HepG2 (cell line): ENCODE results near the gene VTN. TPM values are rescaled to one million over a fixed set of nuclear protein-coding genes. Genes with fewer than 3 reads are reported as not detected.

Experiments used
- BORCS8-MEF2B ChIP-seq: sonication (generic); formaldehyde crosslinking; IDR thresholded peaks from 2 replicates; pipeline ENCODE4 v1.8.0; 2022; ENCODE audit warnings: mild to moderate bottlenecking, missing genetic modification reagents
- CBX5 ChIP-seq: sonication (generic); formaldehyde crosslinking; IDR thresholded peaks from 2 replicates; pipeline ENCODE4 v1.4.0; 2020; ENCODE audit warnings: missing genetic modification reagents, borderline replicate concordance
- CHD4 ChIP-seq: fragments of 200-600 bp; sonication (generic); IDR thresholded peaks from 2 replicates; pipeline ENCODE4 v1.7.0; 2017; ENCODE audit warnings: mild to moderate bottlenecking, low read length, borderline replicate concordance
- ELF3 ChIP-seq: IDR thresholded peaks from 2 replicates; pipeline ENCODE4 v1.6.1; 2016; ENCODE audit warnings: missing genetic modification reagents, missing compliant biosample characterization
- GABPB1 ChIP-seq: IDR thresholded peaks from 2 replicates; pipeline ENCODE4 v1.6.1; 2016; ENCODE audit warnings: mild to moderate bottlenecking, missing genetic modification reagents, moderate library complexity, missing compliant biosample characterization
- HIVEP1 ChIP-seq: sonication (generic); formaldehyde crosslinking; IDR thresholded peaks from 2 replicates; pipeline ENCODE4 v1.4.0; 2020; ENCODE audit warnings: mild to moderate bottlenecking, missing genetic modification reagents
- HNRNPUL1 ChIP-seq: fragments of 200-400 bp; formaldehyde crosslinking; IDR thresholded peaks from 2 replicates; pipeline ENCODE4 v1.6.1; 2017; ENCODE audit warnings: low read depth, mild to moderate bottlenecking, low read length, moderate library complexity
- KLF9 ChIP-seq: IDR thresholded peaks from 2 replicates; pipeline ENCODE4 v1.6.1; 2016; ENCODE audit warnings: low read depth
- MYC ChIP-seq: sonication (generic); formaldehyde crosslinking; IDR thresholded peaks from 2 replicates; pipeline ENCODE4 v1.9.0; 2021; ENCODE audit warnings: missing genetic modification reagents, borderline replicate concordance
- POLR2G ChIP-seq: fragments of 200-400 bp; formaldehyde crosslinking; IDR thresholded peaks from 2 replicates; pipeline ENCODE4 v1.6.1; 2018; ENCODE audit warnings: mild to moderate bottlenecking, low read depth, low read length, moderate library complexity
- RARG ChIP-seq: sonication (generic); formaldehyde crosslinking; IDR thresholded peaks from 2 replicates; pipeline ENCODE4 v1.4.0; 2020; ENCODE audit warnings: low read depth, mild to moderate bottlenecking, missing genetic modification reagents
- ZMYM2 ChIP-seq: sonication (generic); formaldehyde crosslinking; IDR thresholded peaks from 2 replicates; pipeline ENCODE4 v1.8.0; 2022; ENCODE audit warnings: mild to moderate bottlenecking, missing genetic modification reagents
- ZNF382 ChIP-seq: sonication (generic); formaldehyde crosslinking; IDR thresholded peaks from 2 replicates; pipeline ENCODE4 v1.5.0; 2020; ENCODE audit warnings: missing genetic modification reagents, mild to moderate bottlenecking, borderline replicate concordance
- ZNF484 ChIP-seq: sonication (generic); formaldehyde crosslinking; IDR thresholded peaks from 2 replicates; pipeline ENCODE4 v1.5.1; 2020; ENCODE audit warnings: mild to moderate bottlenecking, low read depth, missing genetic modification reagents, borderline replicate concordance
- ZNF562 ChIP-seq: sonication (generic); formaldehyde crosslinking; IDR thresholded peaks from 2 replicates; pipeline ENCODE4 v1.8.0; 2022; ENCODE audit warnings: missing genetic modification reagents, borderline replicate concordance
- ZNF816 ChIP-seq: sonication (generic); formaldehyde crosslinking; IDR thresholded peaks from 2 replicates; pipeline ENCODE4 v1.8.0; 2022; ENCODE audit warnings: missing genetic modification reagents, mild to moderate bottlenecking, borderline replicate concordance
- ZZZ3 ChIP-seq: sonication (generic); formaldehyde crosslinking; IDR thresholded peaks from 2 replicates; pipeline ENCODE4 v1.4.0; 2020; ENCODE audit warnings: missing genetic modification reagents, mild to moderate bottlenecking, borderline replicate concordance
- polyA plus RNA-seq, 8 experiments: library from polyadenylated mRNA; depleted of rRNA in 3 of 8; stranded (reverse) in 7 of 8; unstranded in 1 of 8; fragments of >200 nt; fragmentation: Illumina TruSeq in 4 of 8; extraction: Trizol in 4 of 8; gene quantifications; 2 replicates each; pipeline versions ENCODE4 v1.2.1 to v1.2.3, GENCODE V29; 2011 to 2016; ENCODE audit warnings: low read depth in 4 of 8, missing spikeins in 1 of 8, mixed read lengths in 1 of 8; ENCODE audit not compliant: insufficient read depth in 1 of 8
- total RNA-seq, 5 experiments: library from RNA; depleted of rRNA; stranded (reverse); fragments of >200 nt; fragmentation: Illumina TruSeq; extraction: Trizol; gene quantifications; 2 replicates each; pipeline ENCODE4 v1.2.3, GENCODE V29; 2016; ENCODE audit warnings: low read depth in 1 of 5
- TF ChIP-seq, protein P1 (sequence below): IDR thresholded peaks from 2 replicates; pipeline ENCODE4 v1.6.1; 2016; ENCODE audit warnings: low read depth, borderline replicate concordance
- TF ChIP-seq, protein P2 (sequence below): sonication (generic); formaldehyde crosslinking; IDR thresholded peaks from 2 replicates; pipeline ENCODE4 v1.9.0; 2021; ENCODE audit warnings: missing genetic modification reagents, mild to moderate bottlenecking, borderline replicate concordance
- TF ChIP-seq, protein P3 (sequence below): sonication (generic); formaldehyde crosslinking; IDR thresholded peaks from 2 replicates; pipeline ENCODE4 v1.4.0; 2020; ENCODE audit warnings: missing genetic modification reagents; ENCODE audit errors: not compliant biosample characterization
- TF ChIP-seq, protein P4 (sequence below): sonication (generic); formaldehyde crosslinking; IDR thresholded peaks from 2 replicates; pipeline ENCODE4 v1.4.0; 2020; ENCODE audit warnings: missing genetic modification reagents
- TF ChIP-seq, protein P5 (sequence below): IDR thresholded peaks from 2 replicates; pipeline ENCODE4 v1.6.1; 2016

The VTN gene
- total and polyA plus RNA-seq, 2 of the 13 experiments (the other 11 are each of a cell fraction or from before 2014, with no cell fraction given): 108 to 131 TPM

DNA sequence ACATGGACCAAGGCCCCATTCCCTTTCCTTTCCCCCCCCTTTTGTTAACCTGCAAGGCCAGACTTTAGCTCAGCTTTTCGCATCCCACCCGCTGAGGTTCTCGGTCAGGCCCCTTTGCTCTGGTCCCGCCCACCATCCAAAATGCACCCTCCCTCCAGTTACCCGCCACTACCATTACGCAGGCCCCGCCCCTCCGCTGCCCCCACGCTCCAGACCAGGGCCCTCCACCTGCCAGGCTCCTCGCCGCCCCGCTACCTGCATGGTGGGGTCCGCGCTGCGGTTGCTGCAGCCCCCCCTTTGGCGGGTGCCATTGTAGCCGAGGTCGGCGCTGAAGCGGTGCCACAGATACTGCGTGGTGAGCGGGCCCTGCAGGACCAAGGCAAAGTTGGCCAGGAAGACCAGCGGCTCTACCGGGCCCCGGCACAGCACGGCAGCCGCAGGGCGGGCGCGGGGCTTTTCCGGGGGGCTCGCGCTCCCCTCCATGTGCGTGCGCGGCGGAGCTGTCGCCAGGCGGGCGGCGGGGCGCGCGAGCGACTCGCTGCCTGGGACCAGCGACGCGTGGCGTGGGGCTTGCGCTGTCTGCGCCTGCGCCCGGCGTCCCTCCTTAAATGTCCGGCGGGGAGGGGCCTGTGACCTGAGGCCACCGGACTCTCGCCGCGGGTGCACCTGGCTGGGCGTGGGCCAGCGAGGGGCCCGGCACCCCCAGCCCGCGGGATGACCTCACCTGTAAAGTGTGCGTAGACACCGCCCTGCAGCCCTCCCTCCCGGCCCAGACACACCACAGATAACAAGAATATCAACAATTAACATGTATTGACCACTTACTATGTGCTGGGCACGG is 35.7 kb upstream of the VTN start, which contains the start of gene SLC46A1 (continued):
- TF ChIP-seq HIVEP1 (CRISPR knock-in tag) (0 out of 2 replicates have a peak, but pooled peaks have one; percentile 63), CHD4 (no peak), ZZZ3 (0 out of 2 replicates have a peak, but pooled peaks have one; percentile 42), ZMYM2 (no peak), GABPB1 (CRISPR knock-in tag) (peak; percentile 67; the same call in 1 of the 2 replicates), ZNF816 (CRISPR knock-in tag) (no peak), ZNF484 (no peak), HNRNPUL1 (no peak), MYC (peak; percentile 77; the same call in 1 of the 2 replicates), RARG (CRISPR knock-in tag) (no peak), POLR2G (peak; percentile 55), KLF9 (CRISPR knock-in tag) (no peak), ZNF562 (CRISPR knock-in tag) (no peak), ELF3 (CRISPR knock-in tag) (no peak), CBX5 (CRISPR knock-in tag) (no peak), ZNF382 (CRISPR knock-in tag) (no peak), BORCS8-MEF2B (CRISPR knock-in tag) (peak; percentile 82)
- TF ChIP-seq, protein P1, sequence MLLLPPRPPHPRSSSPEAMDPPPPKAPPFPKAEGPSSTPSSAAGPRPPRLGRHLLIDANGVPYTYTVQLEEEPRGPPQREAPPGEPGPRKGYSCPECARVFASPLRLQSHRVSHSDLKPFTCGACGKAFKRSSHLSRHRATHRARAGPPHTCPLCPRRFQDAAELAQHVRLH (CRISPR knock-in tag): no peak
- TF ChIP-seq, protein P2, sequence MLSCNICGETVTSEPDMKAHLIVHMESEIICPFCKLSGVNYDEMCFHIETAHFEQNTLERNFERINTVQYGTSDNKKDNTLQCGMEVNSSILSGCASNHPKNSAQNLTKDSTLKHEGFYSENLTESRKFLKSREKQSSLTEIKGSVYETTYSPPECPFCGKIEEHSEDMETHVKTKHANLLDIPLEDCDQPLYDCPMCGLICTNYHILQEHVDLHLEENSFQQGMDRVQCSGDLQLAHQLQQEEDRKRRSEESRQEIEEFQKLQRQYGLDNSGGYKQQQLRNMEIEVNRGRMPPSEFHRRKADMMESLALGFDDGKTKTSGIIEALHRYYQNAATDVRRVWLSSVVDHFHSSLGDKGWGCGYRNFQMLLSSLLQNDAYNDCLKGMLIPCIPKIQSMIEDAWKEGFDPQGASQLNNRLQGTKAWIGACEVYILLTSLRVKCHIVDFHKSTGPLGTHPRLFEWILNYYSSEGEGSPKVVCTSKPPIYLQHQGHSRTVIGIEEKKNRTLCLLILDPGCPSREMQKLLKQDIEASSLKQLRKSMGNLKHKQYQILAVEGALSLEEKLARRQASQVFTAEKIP (CRISPR knock-in tag): no peak
- TF ChIP-seq, protein P3, sequence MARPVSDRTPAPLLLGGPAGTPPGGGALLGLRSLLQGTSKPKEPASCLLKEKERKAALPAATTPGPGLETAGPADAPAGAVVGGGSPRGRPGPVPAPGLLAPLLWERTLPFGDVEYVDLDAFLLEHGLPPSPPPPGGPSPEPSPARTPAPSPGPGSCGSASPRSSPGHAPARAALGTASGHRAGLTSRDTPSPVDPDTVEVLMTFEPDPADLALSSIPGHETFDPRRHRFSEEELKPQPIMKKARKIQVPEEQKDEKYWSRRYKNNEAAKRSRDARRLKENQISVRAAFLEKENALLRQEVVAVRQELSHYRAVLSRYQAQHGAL (CRISPR knock-in tag): no peak
- TF ChIP-seq, protein P4, sequence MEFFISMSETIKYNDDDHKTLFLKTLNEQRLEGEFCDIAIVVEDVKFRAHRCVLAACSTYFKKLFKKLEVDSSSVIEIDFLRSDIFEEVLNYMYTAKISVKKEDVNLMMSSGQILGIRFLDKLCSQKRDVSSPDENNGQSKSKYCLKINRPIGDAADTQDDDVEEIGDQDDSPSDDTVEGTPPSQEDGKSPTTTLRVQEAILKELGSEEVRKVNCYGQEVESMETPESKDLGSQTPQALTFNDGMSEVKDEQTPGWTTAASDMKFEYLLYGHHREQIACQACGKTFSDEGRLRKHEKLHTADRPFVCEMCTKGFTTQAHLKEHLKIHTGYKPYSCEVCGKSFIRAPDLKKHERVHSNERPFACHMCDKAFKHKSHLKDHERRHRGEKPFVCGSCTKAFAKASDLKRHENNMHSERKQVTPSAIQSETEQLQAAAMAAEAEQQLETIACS (CRISPR knock-in tag): no peak
- TF ChIP-seq, protein P5, sequence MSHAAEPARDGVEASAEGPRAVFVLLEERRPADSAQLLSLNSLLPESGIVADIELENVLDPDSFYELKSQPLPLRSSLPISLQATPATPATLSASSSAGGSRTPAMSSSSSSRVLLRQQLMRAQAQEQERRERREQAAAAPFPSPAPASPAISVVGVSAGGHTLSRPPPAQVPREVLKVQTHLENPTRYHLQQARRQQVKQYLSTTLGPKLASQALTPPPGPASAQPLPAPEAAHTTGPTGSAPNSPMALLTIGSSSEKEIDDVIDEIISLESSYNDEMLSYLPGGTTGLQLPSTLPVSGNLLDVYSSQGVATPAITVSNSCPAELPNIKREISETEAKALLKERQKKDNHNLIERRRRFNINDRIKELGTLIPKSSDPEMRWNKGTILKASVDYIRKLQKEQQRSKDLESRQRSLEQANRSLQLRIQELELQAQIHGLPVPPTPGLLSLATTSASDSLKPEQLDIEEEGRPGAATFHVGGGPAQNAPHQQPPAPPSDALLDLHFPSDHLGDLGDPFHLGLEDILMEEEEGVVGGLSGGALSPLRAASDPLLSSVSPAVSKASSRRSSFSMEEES (CRISPR knock-in tag): no peak
